Bronchus fibroblast of lung (primary cell): ENCODE data around the gene DIS3. TPM values are rescaled to one million over a fixed set of nuclear protein-coding genes. Genes with fewer than 3 reads are reported as not detected.

Source experiments
- total RNA-seq: library from RNA; depleted of rRNA; stranded (reverse); fragments of >200 nt; gene quantifications from 2 replicates; pipeline ENCODE4 v1.2.3, GENCODE V29; 2015

The DIS3 gene, protein sequence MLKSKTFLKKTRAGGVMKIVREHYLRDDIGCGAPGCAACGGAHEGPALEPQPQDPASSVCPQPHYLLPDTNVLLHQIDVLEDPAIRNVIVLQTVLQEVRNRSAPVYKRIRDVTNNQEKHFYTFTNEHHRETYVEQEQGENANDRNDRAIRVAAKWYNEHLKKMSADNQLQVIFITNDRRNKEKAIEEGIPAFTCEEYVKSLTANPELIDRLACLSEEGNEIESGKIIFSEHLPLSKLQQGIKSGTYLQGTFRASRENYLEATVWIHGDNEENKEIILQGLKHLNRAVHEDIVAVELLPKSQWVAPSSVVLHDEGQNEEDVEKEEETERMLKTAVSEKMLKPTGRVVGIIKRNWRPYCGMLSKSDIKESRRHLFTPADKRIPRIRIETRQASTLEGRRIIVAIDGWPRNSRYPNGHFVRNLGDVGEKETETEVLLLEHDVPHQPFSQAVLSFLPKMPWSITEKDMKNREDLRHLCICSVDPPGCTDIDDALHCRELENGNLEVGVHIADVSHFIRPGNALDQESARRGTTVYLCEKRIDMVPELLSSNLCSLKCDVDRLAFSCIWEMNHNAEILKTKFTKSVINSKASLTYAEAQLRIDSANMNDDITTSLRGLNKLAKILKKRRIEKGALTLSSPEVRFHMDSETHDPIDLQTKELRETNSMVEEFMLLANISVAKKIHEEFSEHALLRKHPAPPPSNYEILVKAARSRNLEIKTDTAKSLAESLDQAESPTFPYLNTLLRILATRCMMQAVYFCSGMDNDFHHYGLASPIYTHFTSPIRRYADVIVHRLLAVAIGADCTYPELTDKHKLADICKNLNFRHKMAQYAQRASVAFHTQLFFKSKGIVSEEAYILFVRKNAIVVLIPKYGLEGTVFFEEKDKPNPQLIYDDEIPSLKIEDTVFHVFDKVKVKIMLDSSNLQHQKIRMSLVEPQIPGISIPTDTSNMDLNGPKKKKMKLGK
- total RNA-seq: 19.0 and 25.6 TPM in 2 replicates

DNA sequence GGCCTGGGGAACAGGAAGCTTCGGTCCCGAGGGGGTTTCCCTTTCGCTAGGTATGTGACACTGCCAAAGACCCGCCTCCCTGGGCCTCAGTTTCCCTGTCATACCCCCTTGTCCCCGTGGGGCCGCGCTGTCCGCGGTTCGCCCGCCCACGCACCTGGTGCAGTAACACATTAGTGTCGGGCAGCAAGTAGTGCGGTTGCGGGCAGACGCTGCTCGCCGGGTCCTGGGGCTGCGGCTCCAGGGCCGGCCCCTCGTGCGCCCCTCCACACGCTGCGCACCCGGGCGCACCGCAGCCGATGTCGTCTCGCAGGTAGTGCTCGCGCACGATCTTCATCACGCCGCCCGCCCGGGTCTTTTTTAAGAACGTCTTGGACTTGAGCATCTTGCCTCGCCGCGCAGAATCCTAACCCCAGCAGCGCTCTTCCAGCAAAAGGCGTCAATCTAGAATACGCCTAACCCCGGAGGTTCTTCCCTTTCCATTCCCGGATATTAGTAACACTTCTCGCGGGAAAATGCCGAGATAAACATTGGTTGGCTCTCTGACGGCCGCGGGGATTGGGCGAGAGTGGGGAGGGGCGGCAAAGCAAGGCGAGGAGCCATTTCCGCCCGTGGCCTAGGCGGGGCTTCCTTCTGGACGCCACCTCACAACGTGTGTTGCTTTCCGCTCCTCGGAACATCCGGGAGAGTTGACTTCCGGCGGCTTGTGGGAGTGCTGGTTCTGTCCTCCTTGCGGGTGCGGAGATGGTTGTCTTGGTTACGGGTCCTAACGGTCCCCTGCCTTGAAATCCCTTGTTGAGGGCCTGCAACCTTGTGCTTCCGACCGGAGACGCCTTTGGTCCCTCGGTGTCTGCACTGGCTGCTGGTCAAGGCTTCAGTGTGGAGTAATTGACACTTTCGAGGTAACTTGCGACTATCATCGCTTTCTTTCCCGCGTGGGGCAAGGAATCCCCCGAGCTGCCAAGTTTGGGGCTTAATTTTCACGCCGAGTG is at the start of gene DIS3, which contains the start of gene PIBF1:
Gene DIS3, minus strand, starts transcription at position 450 of the 989 bp plus-strand sequence. Its CDS starts 68 bp downstream, at position 382.
Gene PIBF1, plus strand, starts transcription at position 683 of the 989 bp plus-strand sequence. CDS start 1,337 bp downstream, outside the sequence.

DNA sequence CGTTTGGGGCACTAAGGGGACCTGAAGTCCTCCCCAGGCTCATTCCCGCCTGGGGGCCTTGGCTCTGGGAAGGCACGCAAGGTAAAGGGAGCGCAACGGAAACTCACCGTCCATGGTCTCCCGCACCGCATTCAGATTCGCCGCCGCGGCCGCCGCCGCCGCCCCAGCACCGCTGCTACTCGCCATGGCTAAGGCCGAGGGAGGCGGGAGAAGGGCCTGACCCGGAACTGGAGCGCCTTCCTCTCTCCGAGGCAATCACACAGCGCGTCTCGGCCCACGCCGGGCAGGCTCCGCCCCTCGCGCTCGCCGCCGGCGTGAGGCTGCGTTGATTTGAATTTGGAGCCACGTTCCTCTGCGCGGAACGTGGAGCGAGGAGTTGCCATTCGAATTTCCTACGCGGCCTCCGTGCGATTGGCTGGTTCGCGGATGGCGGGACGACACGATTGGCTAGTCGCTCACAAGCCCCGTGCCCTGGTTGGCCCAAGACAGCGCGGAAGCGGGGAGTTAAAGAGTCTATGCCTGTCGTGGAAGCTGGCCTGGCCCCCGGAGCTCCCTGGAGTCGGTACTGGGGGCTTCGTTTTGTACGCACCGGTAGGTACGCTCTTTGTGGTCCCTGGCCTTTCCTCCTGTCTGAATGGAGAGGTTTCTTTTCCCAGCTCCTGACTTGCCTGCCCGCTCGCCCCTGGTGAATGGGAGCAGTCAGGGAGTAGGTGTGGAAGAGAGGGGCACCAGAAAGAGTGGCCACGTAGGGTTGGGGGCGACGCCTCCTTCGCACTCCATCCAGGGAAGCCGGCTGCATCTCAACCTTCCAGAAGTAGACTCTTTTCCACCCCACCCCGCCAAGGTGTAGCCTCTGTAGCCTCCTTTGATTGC is 54.0 kb downstream of the DIS3 start, which contains the start of the genes BORA and MZT1:
Gene BORA, plus strand, starts transcription at position 507 of the 873 bp plus-strand sequence. CDS start 1,018 bp downstream, outside the sequence.
Gene MZT1, minus strand, starts transcription at position 213 of the 873 bp plus-strand sequence. Its CDS starts 27 bp downstream, at position 186.

Other genes with a start within 250 kb of the DIS3 start
- 15.3 and 22.5 TPM in 2 replicates for gene MZT1, start 54.3 kb downstream of the DIS3 start, total RNA-seq
- 16.1 and 19.2 TPM in 2 replicates for gene BORA, start 54.0 kb downstream of the DIS3 start, total RNA-seq
- 9.1 and 14.3 TPM in 2 replicates for gene PIBF1, start 233 bp upstream of the DIS3 start, total RNA-seq